DOHH2 (cell line): ENCODE measurements around the gene GFRA4.

Source experiments
- H3F3A ChIP-seq: fragments of 200-600 bp; sonication (generic), shearing (Covaris generic); 2 replicates; pipeline ENCODE4 v1.6.0; 2016; ENCODE audit warnings: antibody characterized with exemption, mild to moderate bottlenecking; ENCODE audit not compliant: control insufficient read depth, insufficient read depth
- H3K27ac ChIP-seq: fragments of 200-600 bp; sonication (generic); 2 replicates; pipeline ENCODE4 v1.5.1; 2014; ENCODE audit warnings: low read depth, mild to moderate bottlenecking, low read length, moderate library complexity
- H3K27me3 ChIP-seq: fragments of 200-600 bp; sonication (generic); 2 replicates; pipeline ENCODE4 v1.6.1; 2014; ENCODE audit warnings: mild to moderate bottlenecking, low read length, mixed read lengths; ENCODE audit not compliant: control insufficient read depth
- H3K36me3 ChIP-seq: fragments of 200-600 bp; sonication (generic); 2 replicates; pipeline ENCODE4 v1.6.1; 2014; ENCODE audit warnings: mild to moderate bottlenecking, low read length, moderate library complexity, mixed read lengths; ENCODE audit not compliant: control insufficient read depth
- H3K4me1 ChIP-seq: fragments of 200-600 bp; sonication (generic); 2 replicates; pipeline ENCODE4 v1.6.1; 2014; ENCODE audit warnings: mild to moderate bottlenecking, low read length, mixed read lengths; ENCODE audit not compliant: control insufficient read depth
- H3K4me2 ChIP-seq: fragments of 200-600 bp; sonication (generic); 2 replicates; pipeline ENCODE4 v1.6.0; 2014; ENCODE audit warnings: mild to moderate bottlenecking, low read length, moderate library complexity
- H3K4me3 ChIP-seq: fragments of 200-600 bp; sonication (generic); 2 replicates; pipeline ENCODE4 v1.5.1; 2014; ENCODE audit warnings: mild to moderate bottlenecking, low read length, mixed read lengths
- H3K79me2 ChIP-seq: fragments of 200-600 bp; sonication (generic); 2 replicates; pipeline ENCODE4 v1.6.1; 2014; ENCODE audit warnings: mild to moderate bottlenecking, low read length, mixed read lengths; ENCODE audit not compliant: control insufficient read depth
- H3K9me2 ChIP-seq: fragments of 200-600 bp; sonication (generic); replicated peaks from 2 replicates; pipeline ENCODE4 v1.6.1; 2014; ENCODE audit warnings: mild to moderate bottlenecking, low read length, mixed read lengths; ENCODE audit not compliant: control insufficient read depth
- H3K9me3 ChIP-seq: fragments of 200-600 bp; sonication (generic); 2 replicates; pipeline ENCODE4 v1.6.1; 2014; ENCODE audit warnings: antibody characterized with exemption, low read length, mixed read lengths; ENCODE audit not compliant: control insufficient read depth, insufficient read depth
- H4K20me1 ChIP-seq: fragments of 200-600 bp; sonication (generic); 2 replicates; pipeline ENCODE4 v1.6.0; 2014; ENCODE audit warnings: low read depth, mild to moderate bottlenecking, antibody characterized with exemption, low read length, moderate library complexity; ENCODE audit not compliant: control insufficient read depth, insufficient read depth
- CTCF ChIP-seq: fragments of 200-600 bp; sonication (generic); IDR thresholded peaks from one replicate; pipeline ENCODE4 v1.5.1; 2014; ENCODE audit warnings: antibody characterized with exemption, mild to moderate bottlenecking, low read depth, low read length; ENCODE audit not compliant: poor library complexity, severe bottlenecking
- EZH2phosphoT487 ChIP-seq: fragments of 200-600 bp; sonication (generic); IDR thresholded peaks from 2 replicates; pipeline ENCODE4 v1.6.1; 2017; ENCODE audit warnings: borderline replicate concordance, mild to moderate bottlenecking, antibody characterized with exemption, low read length, moderate library complexity, mixed read lengths

Gene GFRA4

GRCh38 chr20:3667434-3668037, 4.3 kb upstream of the GFRA4 start:
- no peak overlapping the region for H3K4me2 ChIP-seq
- no peaks in the 10 kb centered on the region for H3K4me1 ChIP-seq

DNA sequence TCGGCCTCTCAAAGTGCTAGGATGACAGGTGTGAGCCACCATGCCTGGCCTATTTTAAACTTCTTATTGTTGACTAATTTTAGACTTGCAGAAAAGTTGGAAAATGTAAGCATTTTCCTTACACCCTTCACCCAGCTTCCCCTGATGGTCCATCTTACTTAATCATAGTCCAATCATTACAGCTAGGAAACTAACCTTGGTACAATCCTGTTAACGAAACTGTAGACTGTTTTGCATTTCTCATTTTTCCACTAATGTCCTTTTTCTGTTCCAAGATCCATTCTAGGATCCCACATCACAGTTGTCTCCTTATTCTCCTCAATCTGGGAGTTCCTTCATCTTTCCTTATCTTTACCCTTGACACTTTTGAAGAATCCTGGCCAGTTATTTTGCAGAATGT, 659 bp upstream of the GFRA4 start:
- TF ChIP-seq EZH2phosphoT487: no peak
- no peak for TF ChIP-seq CTCF
- no peaks in the 10 kb centered on the region for H3K36me3 ChIP-seq

More at GRCh38 chr20:3667434-3668037, 4.3 kb upstream of the GFRA4 start:
- H3K27me3 ChIP-seq: peaks cover 22% of the 10 kb centered on the region
- H3K36me3 ChIP-seq: no peaks in the 10 kb centered on the region
- no peaks in the 10 kb centered on the region for H4K20me1 ChIP-seq
- H3K9me2 ChIP-seq: no peaks in the 10 kb centered on the region
- H3F3A ChIP-seq: no peaks in the 10 kb centered on the region
- H3K9me3 ChIP-seq: no peaks in the 10 kb centered on the region
- H3K27ac ChIP-seq: no peak overlapping the region
- H3K79me2 ChIP-seq: no peaks in the 10 kb centered on the region
- H3K4me3 ChIP-seq: no peak overlapping the region
- TF ChIP-seq EZH2phosphoT487 (no peak), CTCF (no peak)

DNA sequence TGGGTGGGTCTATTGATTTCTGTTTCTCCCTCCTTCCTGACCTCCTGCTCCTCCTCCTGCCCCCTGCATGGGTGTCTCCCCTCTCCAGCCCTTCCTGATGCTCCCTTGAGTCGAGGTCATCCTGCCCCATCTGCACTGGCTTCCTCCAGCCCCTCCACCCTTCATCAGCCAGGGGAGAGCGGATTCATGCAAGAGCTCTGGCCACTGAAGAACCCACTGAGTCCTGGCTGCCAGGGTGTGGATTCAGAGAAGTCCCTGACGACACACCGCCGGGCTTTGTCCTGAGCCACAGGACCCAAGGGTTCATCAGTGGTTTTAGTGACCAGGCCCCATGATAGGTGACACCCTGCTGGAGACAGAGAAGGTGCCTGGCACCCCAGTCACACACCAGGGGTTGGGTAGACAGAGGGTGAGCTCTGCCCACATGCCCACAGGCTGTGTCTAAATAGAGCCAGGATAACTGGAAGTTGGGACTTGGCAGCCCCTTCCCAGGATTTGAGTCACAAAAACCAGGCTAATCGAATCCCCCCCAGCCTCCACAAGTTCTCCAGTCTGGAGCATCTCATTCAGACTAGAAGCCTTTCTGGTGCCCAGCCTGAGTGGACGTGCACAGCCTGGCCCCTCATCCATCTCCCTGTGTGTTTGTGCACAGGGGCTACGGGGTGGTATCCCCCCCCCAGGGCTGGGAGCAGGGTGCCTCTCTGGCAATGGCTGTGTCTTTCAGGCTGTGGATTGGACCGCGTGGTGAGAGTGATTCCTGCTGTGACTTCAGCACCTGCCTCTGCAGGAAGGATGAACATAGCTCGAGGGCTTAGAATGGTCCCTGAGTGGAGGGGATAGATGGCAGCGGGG, 1.2 kb downstream of the GFRA4 start:
- H3K27me3 ChIP-seq: peaks cover 21% of the 10 kb centered on the region
- TF ChIP-seq CTCF (no peak), EZH2phosphoT487 (no peak)

More for the DNA sequence above, 659 bp upstream of the GFRA4 start:
- Histone ChIP-seq H3K4me3 (no peak overlapping the region), H3K27me3 (peaks cover 22% of the 10 kb centered on the region), H3K9me3 (no peaks in the 10 kb centered on the region), H3K27ac (no peak overlapping the region), H3F3A (no peaks in the 10 kb centered on the region), H3K79me2 (no peaks in the 10 kb centered on the region), H3K9me2 (no peaks in the 10 kb centered on the region), H3K4me2 (no peak overlapping the region), H3K4me1 (peaks cover 6% of the 10 kb centered on the region), H4K20me1 (no peaks in the 10 kb centered on the region)

More for the DNA sequence above, 1.2 kb downstream of the GFRA4 start:
- H3K9me2 ChIP-seq: no peaks in the 10 kb centered on the region
- H3K4me2 ChIP-seq: no peak overlapping the region
- no peaks in the 10 kb centered on the region for H3F3A ChIP-seq
- no peaks in the 10 kb centered on the region for H3K9me3 ChIP-seq
- H3K36me3 ChIP-seq: no peaks in the 10 kb centered on the region
- H3K27ac ChIP-seq: no peak overlapping the region
- no peak overlapping the region for H3K4me3 ChIP-seq
- peaks cover 10% of the 10 kb centered on the region for H3K4me1 ChIP-seq
- H3K79me2 ChIP-seq: no peaks in the 10 kb centered on the region
- no peaks in the 10 kb centered on the region for H4K20me1 ChIP-seq
